Neural cell (in vitro differentiated cells): Measurements from ENCODE around the gene KCNIP3. TPM values are rescaled to one million over a fixed set of nuclear protein-coding genes. Genes with fewer than 3 reads are reported as not detected.

ENCODE experiments used
- H2AFZ ChIP-seq: fragments of 200-600, 300-800 bp; sonication (generic), shearing (Covaris generic); 2 replicates; pipeline ENCODE4 v1.6.0; 2014; ENCODE audit warnings: low read depth, mild to moderate bottlenecking, antibody characterized with exemption, low read length, moderate library complexity
- H3F3A ChIP-seq: fragments of 200-600 bp; shearing (Covaris generic); 2 replicates; pipeline ENCODE4 v1.6.1; 2016; ENCODE audit warnings: mild to moderate bottlenecking, moderate library complexity, mixed read lengths, antibody characterized with exemption, low read length; ENCODE audit not compliant: insufficient read depth, poor library complexity, severe bottlenecking
- H3K27ac ChIP-seq: fragments of 200-600, 300-800 bp; sonication (generic), shearing (Covaris generic); 2 replicates; pipeline ENCODE4 v1.5.1; 2014; ENCODE audit warnings: mild to moderate bottlenecking, low read length, moderate library complexity
- H3K27me3 ChIP-seq: fragments of 300-800, 200-600 bp; sonication (generic), shearing (Covaris generic); 2 replicates; pipeline ENCODE4 v1.6.0; 2014; ENCODE audit warnings: mild to moderate bottlenecking, low read depth, low read length, moderate library complexity; ENCODE audit not compliant: insufficient read depth
- H3K36me3 ChIP-seq: fragments of 300-800, 200-600 bp; sonication (generic), shearing (Covaris generic); 2 replicates; pipeline ENCODE4 v1.5.1; 2014; ENCODE audit warnings: mild to moderate bottlenecking, antibody characterized with exemption, low read length, moderate library complexity; ENCODE audit not compliant: insufficient read depth
- H3K4me2 ChIP-seq: fragments of 300-800, 200-600 bp; sonication (generic), shearing (Covaris generic); 2 replicates; pipeline ENCODE4 v1.6.0; 2014; ENCODE audit warnings: mild to moderate bottlenecking, low read length
- H3K4me3 ChIP-seq: fragments of 300-800, 200-600 bp; sonication (generic), shearing (Covaris generic); 2 replicates; pipeline ENCODE4 v1.5.1; 2014; ENCODE audit warnings: mild to moderate bottlenecking, low read length, moderate library complexity
- H3K79me2 ChIP-seq: fragments of 200-600 bp; shearing (Covaris generic); replicated peaks from 2 replicates; pipeline ENCODE4 v1.6.0; 2014; ENCODE audit warnings: mild to moderate bottlenecking, low read length, moderate library complexity; ENCODE audit not compliant: insufficient read depth
- H3K9ac ChIP-seq: fragments of 300-800, 200-600 bp; sonication (generic), shearing (Covaris generic); 2 replicates; pipeline ENCODE4 v1.6.1; 2016; ENCODE audit warnings: mild to moderate bottlenecking, low read length, mixed read lengths
- H3K9me2 ChIP-seq: fragments of 200-600 bp; shearing (Covaris generic); 2 replicates; pipeline ENCODE4 v1.6.1; 2016; ENCODE audit warnings: mild to moderate bottlenecking, low read length, mixed read lengths; ENCODE audit not compliant: insufficient read depth
- H3K9me3 ChIP-seq: fragments of 200-600, 300-800 bp; sonication (generic), shearing (Covaris generic); 2 replicates; pipeline ENCODE4 v1.6.1; 2016; ENCODE audit warnings: mild to moderate bottlenecking, mixed run types, low read length, moderate library complexity, mixed read lengths
- H4K20me1 ChIP-seq: fragments of 200-600 bp; shearing (Covaris generic); 2 replicates; pipeline ENCODE4 v1.6.1; 2016; ENCODE audit warnings: mild to moderate bottlenecking, mixed run types; ENCODE audit not compliant: insufficient read depth
- CTCF ChIP-seq: fragments of 450-650 bp; IDR thresholded peaks from 2 replicates; pipeline ENCODE4 v1.5.1; 2014; ENCODE audit warnings: antibody characterized with exemption, mild to moderate bottlenecking, moderate library complexity; ENCODE audit not compliant: poor library complexity, severe bottlenecking
- EP300 ChIP-seq: fragments of 450-650 bp; conservative IDR thresholded peaks from 2 replicates; pipeline ENCODE4 v1.6.1; 2014; ENCODE audit warnings: antibody characterized with exemption, mild to moderate bottlenecking, moderate library complexity; ENCODE audit not compliant: poor library complexity, severe bottlenecking
- EZH2 ChIP-seq: fragments of 200-600, 300-800 bp; shearing (Covaris generic), sonication (generic); IDR thresholded peaks from 2 replicates; pipeline ENCODE4 v1.6.1; 2014; ENCODE audit warnings: antibody characterized with exemption, low read length, borderline replicate concordance, mild to moderate bottlenecking; ENCODE audit not compliant: insufficient read depth, poor library complexity, severe bottlenecking
- MXI1 ChIP-seq: fragments of 450-650 bp; conservative IDR thresholded peaks from 2 replicates; pipeline ENCODE4 v1.6.1; 2014; ENCODE audit warnings: antibody characterized with exemption, mild to moderate bottlenecking; ENCODE audit not compliant: poor library complexity, severe bottlenecking
- POLR2AphosphoS5 ChIP-seq: IDR thresholded peaks from 2 replicates; pipeline ENCODE4 v1.6.1; 2012
- RAD21 ChIP-seq: fragments of 450-650 bp; conservative IDR thresholded peaks from 2 replicates; pipeline ENCODE4 v1.6.1; 2014; ENCODE audit warnings: antibody characterized with exemption, mild to moderate bottlenecking, moderate library complexity
- REST ChIP-seq: IDR thresholded peaks from 2 replicates; pipeline ENCODE4 v1.6.1; 2012; ENCODE audit warnings: borderline replicate concordance
- SMC3 ChIP-seq: fragments of 450-650 bp; conservative IDR thresholded peaks from 2 replicates; pipeline ENCODE4 v1.6.1; 2014; ENCODE audit warnings: antibody characterized with exemption, mild to moderate bottlenecking, moderate library complexity; ENCODE audit not compliant: poor library complexity
- TAF1 ChIP-seq: IDR thresholded peaks from 2 replicates; pipeline ENCODE4 v1.6.1; 2012; ENCODE audit warnings: low read depth
- polyA plus RNA-seq: library from polyadenylated mRNA; depleted of rRNA; stranded (reverse); fragments of >200 nt; gene quantifications from 2 replicates; pipeline ENCODE4 v1.2.3, GENCODE V29; 2014

The KCNIP3 gene
- polyA plus RNA-seq, 1 donor from 2014 or later = not detected

- no peak overlapping the region for H3K4me2 ChIP-seq
- H3K27me3 ChIP-seq = no peaks in the 10 kb centered on the region
- no peak overlapping the region for H3K27ac ChIP-seq
- H3K9me3 ChIP-seq = no peaks in the 10 kb centered on the region
- no peaks in the 10 kb centered on the region for H3K36me3 ChIP-seq
- H3K9me2 ChIP-seq = no peaks in the 10 kb centered on the region
- H2AFZ ChIP-seq = no peak overlapping the region
- no peaks in the 10 kb centered on the region for H4K20me1 ChIP-seq
- H3K4me3 ChIP-seq = no peak overlapping the region
- TF ChIP-seq POLR2AphosphoS5 = no peak
- no peak for TF ChIP-seq REST
- TF ChIP-seq MXI1 = no peak
- no peak for TF ChIP-seq SMC3
- TF ChIP-seq CTCF = no peak
- TF ChIP-seq EZH2 = no peak
- TF ChIP-seq EP300 = no peak
- no peak for TF ChIP-seq RAD21
- no peak for TF ChIP-seq TAF1
- no peaks in the 10 kb centered on the region for H3F3A ChIP-seq
- no peak overlapping the region for H3K9ac ChIP-seq
- H3K79me2 ChIP-seq = no peaks in the 10 kb centered on the region
These were observed 90.2 kb downstream of the KCNIP3 start for GRCh38 chr2:95387358-95387757.

- TF ChIP-seq MXI1 = no peak
- TF ChIP-seq EZH2 = no peak
- no peak for TF ChIP-seq TAF1
- Histone ChIP-seq H3K9me2 (no peaks in the 10 kb centered on the region), H3K4me3 (no peak overlapping the region), H3K27ac (no peak overlapping the region), H3K9ac (no peak overlapping the region), H3K4me2 (no peak overlapping the region), H2AFZ (no peak overlapping the region), H3K9me3 (no peaks in the 10 kb centered on the region), H4K20me1 (no peaks in the 10 kb centered on the region), H3K36me3 (no peaks in the 10 kb centered on the region), H3K79me2 (no peaks in the 10 kb centered on the region), H3F3A (no peaks in the 10 kb centered on the region), H3K27me3 (no peaks in the 10 kb centered on the region)
These were observed 91.0 kb downstream of the KCNIP3 start for GRCh38 chr2:95388091-95388692.

GRCh38 chr2:95388856-95389244 is 91.7 kb downstream of the KCNIP3 start:
- Histone ChIP-seq H3K36me3 (no peaks in the 10 kb centered on the region), H4K20me1 (no peaks in the 10 kb centered on the region), H3K9ac (no peak overlapping the region), H3K9me3 (no peaks in the 10 kb centered on the region), H3K79me2 (no peaks in the 10 kb centered on the region), H3K4me2 (no peak overlapping the region), H3K27me3 (no peaks in the 10 kb centered on the region), H3K9me2 (no peaks in the 10 kb centered on the region), H3K27ac (no peak overlapping the region), H3F3A (no peaks in the 10 kb centered on the region), H3K4me3 (no peak overlapping the region), H2AFZ (no peak overlapping the region)
- TF ChIP-seq EZH2 = no peak
- TF ChIP-seq REST = no peak
- TF ChIP-seq MXI1 = no peak
- TF ChIP-seq RAD21 = no peak
- TF ChIP-seq EP300 = no peak
- no peak for TF ChIP-seq SMC3
- no peak for TF ChIP-seq TAF1
- no peak for TF ChIP-seq POLR2AphosphoS5
- TF ChIP-seq CTCF = no peak
